Vagina (tissue), 2 donors: ENCODE data around the gene SYNRG. TPM values are rescaled to one million over a fixed set of nuclear protein-coding genes. Genes with fewer than 3 reads are reported as not detected.
A peak's percentile ranks its signal among the peaks of the same experiment; 100 is the strongest.

Experiments
- DNase-seq, 2 donors: peaks; one replicate each; pipeline ENCODE4 v3.0.0-alpha.2; 2017; ENCODE audit errors: extremely low spot score in 2 of 2
- H3K27ac ChIP-seq: fragments of 200-600 bp; sonication (generic); one replicate; pipeline ENCODE4 v1.5.1; 2019
- H3K27me3 ChIP-seq: fragments of 200-600 bp; sonication (generic); one replicate; pipeline ENCODE4 v1.5.1; 2019
- H3K36me3 ChIP-seq, 2 donors: fragments of 200-600 bp; sonication (generic); one replicate each; pipeline ENCODE4 v1.5.1; 2017 to 2019
- H3K4me1 ChIP-seq: fragments of 200-600 bp; sonication (generic); one replicate; pipeline ENCODE4 v1.5.1; 2019
- H3K4me3 ChIP-seq, 2 donors: fragments of 200-600 bp; sonication (generic); 1 replicate in 1 of 2; 2 replicates in 1 of 2; pipeline ENCODE4 v1.5.1; 2016 to 2019
- H3K9me3 ChIP-seq: fragments of 200-600 bp; sonication (generic); one replicate; pipeline ENCODE4 v1.5.1; 2019
- CTCF ChIP-seq, 3 experiments: fragments of 450-650 bp in 2 of 3; fragments of 200-600 bp in 1 of 3; sonication (generic) in 1 of 3; IDR thresholded peaks; one replicate each; pipeline ENCODE4 v1.5.1; 2017 to 2019; ENCODE audit warnings: antibody characterized with exemption in 3 of 3, mild to moderate bottlenecking in 2 of 3, moderate library complexity in 2 of 3
- POLR2A ChIP-seq, 2 donors: fragments of 450-650 bp; IDR thresholded peaks; one replicate each; pipeline ENCODE4 v1.6.1; 2017; ENCODE audit warnings: antibody characterized with exemption in 2 of 2, mild to moderate bottlenecking in 2 of 2, moderate library complexity in 2 of 2
- POLR2AphosphoS5 ChIP-seq, 2 donors: sonication (generic); formaldehyde crosslinking; IDR thresholded peaks; one replicate each; pipeline ENCODE4 v1.9.0; 2017; ENCODE audit warnings: antibody characterized with exemption in 2 of 2, mild to moderate bottlenecking in 2 of 2, low read depth in 1 of 2; ENCODE audit not compliant: insufficient read depth in 1 of 2
- intact Hi-C: fragments of 100-400 bp; cut with DNase I; formaldehyde crosslinking; loops from one replicate; pipeline ENCODE4 v1.15.1; 2023
- total RNA-seq: library from RNA; depleted of rRNA; stranded (reverse); fragments of >200 nt; gene quantifications from one replicate; pipeline ENCODE4 v1.2.3, GENCODE V29; 2016

Gene SYNRG
- total RNA-seq, 1 donor from 2014 or later, result 42.2 TPM

DNA sequence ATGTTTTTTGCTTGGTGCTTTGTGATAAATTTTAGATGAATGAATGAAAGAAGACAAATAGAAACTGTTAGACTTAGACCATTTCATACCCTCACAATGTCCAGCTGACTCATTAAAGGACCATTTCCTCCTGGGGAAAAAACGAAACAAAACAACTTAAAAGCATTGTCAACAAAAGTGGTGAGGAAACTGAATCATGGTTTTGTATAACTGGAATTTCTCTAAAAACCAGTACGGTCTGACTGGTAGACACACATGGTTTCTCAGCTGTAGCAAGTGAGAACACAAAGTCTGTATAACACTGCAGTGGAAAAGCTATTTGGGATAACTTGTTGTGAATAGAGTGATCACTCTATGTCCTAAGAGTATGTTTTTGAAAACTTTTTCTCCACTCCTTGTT is 39.3 kb upstream of the SYNRG start:
- no peaks in the 10 kb centered on the region for H3K9me3 ChIP-seq
- H3K27me3 ChIP-seq, result no peaks in the 10 kb centered on the region

GRCh38 chr17:37647856-37648255 is 38.6 kb upstream of the SYNRG start:
- DNase-seq, result no peak
- intact Hi-C loops, result no loop called here
- H3K4me1 ChIP-seq, result no peaks in the 10 kb centered on the region
- H3K27me3 ChIP-seq, result no peaks in the 10 kb centered on the region
- H3K9me3 ChIP-seq, result no peaks in the 10 kb centered on the region
- no peak overlapping the region for H3K27ac ChIP-seq
- TF ChIP-seq POLR2A (IDR thresholded peaks at IDR 0.05) (no peak), CTCF (IDR thresholded peaks at IDR 0.05) (no peak), POLR2AphosphoS5 (IDR thresholded peaks at IDR 0.05; ENCODE audit: insufficient read depth in 1 of 2, low read depth in 1 of 2) (no peak)
- H3K36me3 ChIP-seq, result no peaks in the 10 kb centered on the region
- H3K4me3 ChIP-seq, result no peak overlapping the region

More for the DNA sequence above, 39.3 kb upstream of the SYNRG start:
- Histone ChIP-seq H3K36me3 (no peaks in the 10 kb centered on the region), H3K27ac (no peak overlapping the region), H3K4me3 (no peak overlapping the region), H3K4me1 (no peaks in the 10 kb centered on the region)
- no peak for TF ChIP-seq POLR2AphosphoS5 (IDR thresholded peaks at IDR 0.05; ENCODE audit: insufficient read depth in 1 of 2, low read depth in 1 of 2)
- no peak for TF ChIP-seq CTCF (IDR thresholded peaks at IDR 0.05)
- TF ChIP-seq POLR2A (IDR thresholded peaks at IDR 0.05), result no peak
- intact Hi-C loops, result no loop called here
- no peak for DNase-seq

DNA sequence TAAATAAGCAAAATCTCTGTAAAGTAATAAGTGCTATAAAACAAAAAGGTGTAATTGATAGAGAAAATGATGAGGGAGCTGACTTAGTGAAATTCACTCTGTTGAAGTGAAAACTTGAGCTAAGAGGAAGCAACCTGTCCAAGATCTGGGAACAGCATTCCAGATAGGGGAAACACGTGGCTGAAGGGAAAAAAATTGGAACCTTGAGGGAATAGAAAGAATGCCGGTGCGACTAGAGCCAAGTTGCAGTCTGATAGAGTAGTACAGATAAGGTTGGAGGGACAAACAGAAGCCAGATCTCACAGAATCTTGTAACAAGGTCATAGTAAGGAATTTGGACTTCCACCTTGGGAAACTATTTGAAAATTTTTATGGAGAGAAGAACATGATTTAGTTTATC is 34.7 kb upstream of the SYNRG start:
- TF ChIP-seq POLR2A (IDR thresholded peaks at IDR 0.05) (no peak), CTCF (IDR thresholded peaks at IDR 0.05) (no peak), POLR2AphosphoS5 (IDR thresholded peaks at IDR 0.05; ENCODE audit: insufficient read depth in 1 of 2, low read depth in 1 of 2) (no peak)
- H3K27me3 ChIP-seq, result no peaks in the 10 kb centered on the region
- peak overlapping the region; percentile 86 for H3K27ac ChIP-seq
- H3K9me3 ChIP-seq, result no peaks in the 10 kb centered on the region
- intact Hi-C loops, result no loop called here
- peaks cover 0 to 6% of the 10 kb centered on the region in 2 donors for H3K36me3 ChIP-seq
- H3K4me3 ChIP-seq, result peak overlapping the region; percentile 91 to 96
- peaks cover 26% of the 10 kb centered on the region for H3K4me1 ChIP-seq
- no peak for DNase-seq

- Histone ChIP-seq H3K27ac (peak within 1 kb of the TSS; percentile 86), H3K4me1 (peaks cover 26% of the 10 kb centered on the region), H3K36me3 (peaks cover 0 to 6% of the 10 kb centered on the region in 2 donors), H3K4me3 (peak within 1 kb of the TSS; percentile 91 to 96), H3K27me3 (no peaks in the 10 kb centered on the region), H3K9me3 (no peaks in the 10 kb centered on the region)
- intact Hi-C loops, result no loop called here
- DNase-seq, result peak; percentile 86 to 96
- no peak for TF ChIP-seq CTCF (IDR thresholded peaks at IDR 0.05)
- peak; percentile 87 to 89 for TF ChIP-seq POLR2AphosphoS5 (IDR thresholded peaks at IDR 0.05; ENCODE audit: insufficient read depth in 1 of 2, low read depth in 1 of 2)
These were observed 34.0 kb upstream of the SYNRG start, which contains the start of gene DDX52 for GRCh38 chr17:37643118-37643766. Gene DDX52, minus strand, starts transcription at chr17:37643446. Its CDS starts 26 bp downstream, at chr17:37643420.

DNA sequence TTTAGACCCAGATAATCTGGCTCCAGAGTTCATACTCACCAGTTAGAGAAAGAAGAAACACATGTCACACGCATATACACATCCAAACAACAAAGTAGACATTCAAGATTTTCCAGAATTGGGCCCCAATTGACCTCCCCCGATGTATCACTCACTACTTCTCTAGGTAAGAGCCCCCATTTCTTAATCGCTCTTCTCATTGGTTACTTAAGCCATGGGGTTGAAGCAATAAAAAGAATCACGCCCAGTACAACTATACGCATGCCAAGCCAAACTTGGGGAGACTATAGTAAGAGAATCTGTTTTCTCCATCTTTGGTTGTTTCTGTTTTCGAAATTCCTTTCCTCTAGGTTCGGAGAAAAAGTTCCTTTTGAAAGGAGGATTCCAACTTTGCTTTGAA is 33.5 kb upstream of the SYNRG start:
- Histone ChIP-seq H3K27me3 (no peaks in the 10 kb centered on the region), H3K36me3 (peaks cover 0 to 6% of the 10 kb centered on the region in 2 donors), H3K4me3 (peak overlapping the region; percentile 91 to 96), H3K9me3 (no peaks in the 10 kb centered on the region), H3K4me1 (peaks cover 26% of the 10 kb centered on the region), H3K27ac (peak overlapping the region; percentile 86)
- intact Hi-C loops, result no loop called here
- TF ChIP-seq CTCF (IDR thresholded peaks at IDR 0.05), result no peak
- no peak for TF ChIP-seq POLR2AphosphoS5 (IDR thresholded peaks at IDR 0.05; ENCODE audit: insufficient read depth in 1 of 2, low read depth in 1 of 2)
- no peak for TF ChIP-seq POLR2A (IDR thresholded peaks at IDR 0.05)
- no peak for DNase-seq
